ENCODE measurements around the gene SRPK3.
A peak's percentile ranks its signal among the peaks of the same experiment; 100 is the strongest.

SRPK3 gene

GRCh38 chrX:153780678-153781427 lies at the start of gene SRPK3:
SRPK3 (plus strand) TSS chrX:153781041; CDS start chrX:153781087, 46 bp downstream.
- ATAC-seq (replicated peaks; ENCODE audit: extremely low read depth, poor library complexity, severe bottlenecking), result no peak
- no peak within 1 kb of the TSS for H3K4me3 Mint-ChIP-seq

GRCh38 chrX:153731117-153731844 lies 49.6 kb upstream of the SRPK3 start:
- peak overlapping the region; percentile 61 for H3K27ac Mint-ChIP-seq (ENCODE audit: low read depth)
- H3K27me3 Mint-ChIP-seq, result no peaks in the 10 kb centered on the region
- H3K36me3 Mint-ChIP-seq (ENCODE audit: insufficient read depth), result peaks cover 6% of the 10 kb centered on the region
- ATAC-seq (replicated peaks; ENCODE audit: extremely low read depth, poor library complexity, severe bottlenecking) (no peak), DNase-seq (ENCODE audit: low spot score in 2 of 2) (no peak)
- no peak overlapping the region for H3K4me3 Mint-ChIP-seq
- H3K4me1 Mint-ChIP-seq, result peaks cover 18% of the 10 kb centered on the region
- H3K9me3 Mint-ChIP-seq, result no peaks in the 10 kb centered on the region

More at GRCh38 chrX:153780678-153781427, at the start of gene SRPK3:
- Mint-ChIP-seq H3K27me3 (peaks cover 10% of the 10 kb centered on the region), H3K27ac (ENCODE audit: low read depth) (no peak within 1 kb of the TSS), H3K9me3 (no peaks in the 10 kb centered on the region), H3K4me1 (peaks cover 9% of the 10 kb centered on the region), H3K36me3 (ENCODE audit: insufficient read depth) (peaks cover 2% of the 10 kb centered on the region)
- no peak for DNase-seq (ENCODE audit: low spot score in 2 of 2)

- Mint-ChIP-seq H3K4me3 (no peak overlapping the region), H3K9me3 (no peaks in the 10 kb centered on the region), H3K27ac (ENCODE audit: low read depth) (peak overlapping the region; percentile 61), H3K4me1 (peaks cover 18% of the 10 kb centered on the region), H3K36me3 (ENCODE audit: insufficient read depth) (peaks cover 6% of the 10 kb centered on the region), H3K27me3 (no peaks in the 10 kb centered on the region)
- no peak for ATAC-seq (replicated peaks; ENCODE audit: extremely low read depth, poor library complexity, severe bottlenecking)
- no peak for DNase-seq (ENCODE audit: low spot score in 2 of 2)
Observed at GRCh38 chrX:153731845-153732215, 49.0 kb upstream of the SRPK3 start.

- H3K4me3 Mint-ChIP-seq, result no peak overlapping the region
- ATAC-seq (replicated peaks; ENCODE audit: extremely low read depth, poor library complexity, severe bottlenecking), result no peak
- H3K27ac Mint-ChIP-seq (ENCODE audit: low read depth), result no peak overlapping the region
- H3K27me3 Mint-ChIP-seq, result no peaks in the 10 kb centered on the region
- no peak for DNase-seq (ENCODE audit: low spot score in 2 of 2)
- peaks cover 5% of the 10 kb centered on the region for H3K36me3 Mint-ChIP-seq (ENCODE audit: insufficient read depth)
- H3K4me1 Mint-ChIP-seq, result peaks cover 18% of the 10 kb centered on the region
- H3K9me3 Mint-ChIP-seq, result no peaks in the 10 kb centered on the region
Observed at GRCh38 chrX:153732401-153732800, 48.4 kb upstream of the SRPK3 start.

GRCh38 chrX:153733651-153734240 lies 47.1 kb upstream of the SRPK3 start:
- Mint-ChIP-seq H3K4me3 (no peak overlapping the region), H3K9me3 (no peaks in the 10 kb centered on the region), H3K4me1 (peaks cover 18% of the 10 kb centered on the region), H3K27me3 (no peaks in the 10 kb centered on the region), H3K36me3 (ENCODE audit: insufficient read depth) (peaks cover 4% of the 10 kb centered on the region), H3K27ac (ENCODE audit: low read depth) (no peak overlapping the region)
- DNase-seq (ENCODE audit: low spot score in 2 of 2) (no peak), ATAC-seq (replicated peaks; ENCODE audit: extremely low read depth, poor library complexity, severe bottlenecking) (no peak)

DNA sequence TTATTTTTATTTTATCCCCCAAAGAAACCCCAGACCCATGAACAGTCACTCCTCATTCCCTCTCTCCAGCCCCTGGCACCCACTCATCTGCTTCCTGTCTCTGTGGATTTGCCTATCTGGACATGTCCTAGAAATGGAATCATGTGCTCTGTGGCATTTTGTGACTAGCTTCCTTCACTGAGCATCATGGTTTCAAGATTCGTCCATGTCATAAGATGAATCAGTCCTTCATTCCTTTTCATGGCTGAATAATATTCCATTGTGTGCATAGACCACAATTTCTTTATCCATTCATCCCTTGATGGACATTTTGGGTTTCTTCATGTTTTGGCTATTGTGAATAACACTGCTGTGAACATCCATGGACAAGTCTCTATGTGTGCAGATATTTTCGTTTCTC lies 46.0 kb upstream of the SRPK3 start:
- Mint-ChIP-seq H3K9me3 (no peaks in the 10 kb centered on the region), H3K36me3 (ENCODE audit: insufficient read depth) (peaks cover 4% of the 10 kb centered on the region), H3K4me1 (peaks cover 18% of the 10 kb centered on the region), H3K27ac (ENCODE audit: low read depth) (no peak overlapping the region), H3K27me3 (no peaks in the 10 kb centered on the region), H3K4me3 (no peak overlapping the region)
- ATAC-seq (replicated peaks; ENCODE audit: extremely low read depth, poor library complexity, severe bottlenecking) (no peak), DNase-seq (ENCODE audit: low spot score in 2 of 2) (no peak)

- no peaks in the 10 kb centered on the region for H3K27me3 Mint-ChIP-seq
- H3K9me3 Mint-ChIP-seq, result no peaks in the 10 kb centered on the region
- peaks cover 18% of the 10 kb centered on the region for H3K4me1 Mint-ChIP-seq
- peaks cover 4% of the 10 kb centered on the region for H3K36me3 Mint-ChIP-seq (ENCODE audit: insufficient read depth)
- H3K4me3 Mint-ChIP-seq, result no peak overlapping the region
- peak; percentile 75 for ATAC-seq (replicated peaks; ENCODE audit: extremely low read depth, poor library complexity, severe bottlenecking)
- DNase-seq (ENCODE audit: low spot score in 2 of 2), result no peak
- H3K27ac Mint-ChIP-seq (ENCODE audit: low read depth), result no peak overlapping the region
Observed at GRCh38 chrX:153735274-153735673, 45.6 kb upstream of the SRPK3 start.

DNA sequence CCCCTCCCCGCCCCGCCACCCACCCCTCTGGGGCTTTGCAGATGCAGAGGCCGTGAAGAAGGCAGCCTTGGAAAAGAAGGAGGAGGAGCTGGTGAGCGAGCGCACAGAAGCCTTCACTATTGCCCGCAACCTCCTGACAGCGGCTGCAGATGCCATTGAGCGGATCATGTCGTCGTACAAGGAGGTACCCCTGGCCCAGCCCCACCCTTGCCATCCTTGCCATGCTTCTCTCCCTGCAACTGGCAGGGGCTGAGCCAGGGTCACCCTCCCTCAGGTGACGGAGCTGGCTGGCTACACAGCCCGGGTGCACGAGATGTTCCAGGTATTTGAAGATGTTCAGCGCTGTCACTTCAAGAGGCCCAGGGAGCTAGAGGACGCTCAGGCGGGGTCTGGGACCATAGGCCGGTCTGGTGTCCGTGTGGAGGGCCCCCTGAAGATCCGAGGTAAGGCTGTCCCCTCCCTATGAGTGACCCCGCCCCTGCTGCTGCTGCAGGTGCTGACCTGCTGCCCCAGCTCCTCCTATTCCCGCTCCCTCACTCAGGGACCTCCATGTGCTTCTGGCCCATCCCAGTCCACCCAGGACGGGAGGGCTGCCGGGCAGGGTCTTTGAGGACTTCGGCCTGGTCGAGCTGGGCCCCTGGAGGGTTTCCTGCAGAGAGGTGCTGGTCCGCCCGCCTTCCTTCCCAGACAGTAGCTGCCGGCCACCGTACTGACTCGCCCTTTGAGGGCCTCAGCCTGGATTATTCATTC lies 44.6 kb upstream of the SRPK3 start:
- Mint-ChIP-seq H3K9me3 (no peaks in the 10 kb centered on the region), H3K27me3 (no peaks in the 10 kb centered on the region), H3K27ac (ENCODE audit: low read depth) (no peak overlapping the region), H3K4me1 (peaks cover 16% of the 10 kb centered on the region), H3K36me3 (ENCODE audit: insufficient read depth) (peaks cover 2% of the 10 kb centered on the region), H3K4me3 (no peak overlapping the region)
- no peak for ATAC-seq (replicated peaks; ENCODE audit: extremely low read depth, poor library complexity, severe bottlenecking)
- no peak for DNase-seq (ENCODE audit: low spot score in 2 of 2)

DNA sequence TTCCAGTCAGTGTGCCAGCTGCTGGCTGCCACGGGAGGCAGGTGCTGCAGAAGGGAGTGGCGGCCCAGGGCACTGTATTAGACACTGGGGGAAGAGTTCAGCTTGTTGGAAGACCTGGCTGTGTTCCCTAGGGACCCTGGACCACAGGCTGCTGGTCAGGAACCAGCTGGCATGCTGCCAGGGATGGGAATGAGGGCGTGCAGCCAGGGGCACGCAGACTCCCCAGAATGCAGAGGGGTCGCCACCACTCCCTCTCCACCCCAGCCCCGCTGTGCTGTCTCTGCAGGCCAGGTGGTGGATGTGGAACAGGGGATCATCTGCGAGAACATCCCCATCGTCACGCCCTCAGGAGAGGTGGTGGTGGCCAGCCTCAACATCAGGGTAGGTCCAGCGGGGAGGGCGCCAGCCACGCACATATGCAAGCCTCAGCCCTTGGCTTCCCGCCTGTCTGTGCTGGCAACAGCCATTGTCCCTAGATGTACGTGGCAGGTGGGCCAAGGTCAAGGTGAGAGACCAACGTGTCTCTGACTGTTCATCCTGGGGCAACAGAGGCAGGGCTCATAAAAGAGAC lies 43.9 kb upstream of the SRPK3 start:
- DNase-seq (ENCODE audit: low spot score in 2 of 2) (no peak), ATAC-seq (replicated peaks; ENCODE audit: extremely low read depth, poor library complexity, severe bottlenecking) (no peak)
- no peak overlapping the region for H3K27ac Mint-ChIP-seq (ENCODE audit: low read depth)
- H3K4me1 Mint-ChIP-seq, result peaks cover 10% of the 10 kb centered on the region
- H3K4me3 Mint-ChIP-seq, result no peak overlapping the region
- no peaks in the 10 kb centered on the region for H3K9me3 Mint-ChIP-seq
- H3K27me3 Mint-ChIP-seq, result no peaks in the 10 kb centered on the region
- peaks cover 2% of the 10 kb centered on the region for H3K36me3 Mint-ChIP-seq (ENCODE audit: insufficient read depth)

- H3K9me3 Mint-ChIP-seq, result no peaks in the 10 kb centered on the region
- no peak overlapping the region for H3K4me3 Mint-ChIP-seq
- H3K4me1 Mint-ChIP-seq, result peaks cover 10% of the 10 kb centered on the region
- ATAC-seq (replicated peaks; ENCODE audit: extremely low read depth, poor library complexity, severe bottlenecking) (no peak), DNase-seq (ENCODE audit: low spot score in 2 of 2) (no peak)
- H3K27ac Mint-ChIP-seq (ENCODE audit: low read depth), result no peak overlapping the region
- no peaks in the 10 kb centered on the region for H3K27me3 Mint-ChIP-seq
- H3K36me3 Mint-ChIP-seq (ENCODE audit: insufficient read depth), result peaks cover 2% of the 10 kb centered on the region
Observed at GRCh38 chrX:153738056-153738605, 42.7 kb upstream of the SRPK3 start.

DNA sequence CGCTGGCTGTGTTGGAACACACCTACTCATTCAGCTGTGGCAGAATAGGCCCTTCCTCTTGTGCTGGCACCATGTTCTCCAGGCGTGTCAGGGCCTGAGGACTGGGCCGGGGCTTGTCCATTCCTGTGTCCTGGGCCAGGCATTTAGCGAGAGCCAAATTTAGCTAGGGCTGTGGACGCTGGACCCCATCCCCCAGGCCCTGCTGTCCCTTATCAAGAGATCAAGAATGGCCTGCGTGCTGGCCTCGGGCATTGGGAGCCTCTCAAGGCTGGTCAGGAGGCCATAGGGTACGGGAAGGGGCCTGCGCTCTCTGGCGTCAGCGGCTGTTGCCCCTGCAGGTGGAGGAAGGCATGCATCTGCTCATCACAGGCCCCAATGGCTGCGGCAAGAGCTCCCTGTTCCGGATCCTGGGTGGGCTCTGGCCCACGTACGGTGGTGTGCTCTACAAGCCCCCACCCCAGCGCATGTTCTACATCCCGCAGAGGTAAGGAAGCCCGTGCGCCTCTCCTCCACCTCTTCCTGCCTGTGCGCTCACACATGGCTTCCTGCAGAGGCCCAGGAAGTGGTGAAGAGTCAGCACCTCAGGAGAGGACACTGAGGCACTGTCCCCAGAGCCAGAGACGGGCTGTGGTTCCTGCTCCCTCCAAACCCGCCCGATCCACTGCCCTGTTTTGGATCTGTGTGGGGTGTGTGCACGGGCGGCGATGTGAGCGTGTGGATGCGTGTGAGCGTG lies 40.9 kb upstream of the SRPK3 start:
- peak; percentile 43 for ATAC-seq (replicated peaks; ENCODE audit: extremely low read depth, poor library complexity, severe bottlenecking)

More for the DNA sequence above, 40.9 kb upstream of the SRPK3 start:
- peaks cover 8% of the 10 kb centered on the region for H3K4me1 Mint-ChIP-seq
- no peak overlapping the region for H3K27ac Mint-ChIP-seq (ENCODE audit: low read depth)
- H3K4me3 Mint-ChIP-seq, result peak overlapping the region; percentile 37
- no peak for DNase-seq (ENCODE audit: low spot score in 2 of 2)
- peaks cover 2% of the 10 kb centered on the region for H3K36me3 Mint-ChIP-seq (ENCODE audit: insufficient read depth)
- no peaks in the 10 kb centered on the region for H3K27me3 Mint-ChIP-seq
- H3K9me3 Mint-ChIP-seq, result no peaks in the 10 kb centered on the region
